ENCODE measurements around the gene GFRA3.
A peak's percentile ranks its signal among the peaks of the same experiment; 100 is the strongest.

The GFRA3 gene

GRCh38 chr5:138246334-138246733, 28.1 kb downstream of the GFRA3 start:
- no peak for DNase-seq (ENCODE audit: low read depth)

- DNase-seq (ENCODE audit: low read depth) = no peak
Measured at GRCh38 chr5:138245717-138246116, 28.7 kb downstream of the GFRA3 start.

- DNase-seq (ENCODE audit: low read depth) = no peak
Measured at GRCh38 chr5:138243794-138244193, 30.6 kb downstream of the GFRA3 start.

GRCh38 chr5:138241688-138242571, 32.5 kb downstream of the GFRA3 start:
- no peak for DNase-seq (ENCODE audit: low read depth)

- DNase-seq (ENCODE audit: low read depth) = no peak
Measured at GRCh38 chr5:138240650-138241385, 33.6 kb downstream of the GFRA3 start.

- no peak for DNase-seq (ENCODE audit: low read depth)
Measured at GRCh38 chr5:138238034-138238433, 36.4 kb downstream of the GFRA3 start.

GRCh38 chr5:138234651-138235050, 39.8 kb downstream of the GFRA3 start:
- DNase-seq (ENCODE audit: low read depth) = no peak

- DNase-seq (ENCODE audit: low read depth) = no peak
Measured at GRCh38 chr5:138233280-138233679, 41.1 kb downstream of the GFRA3 start.

GRCh38 chr5:138230981-138231589, 43.3 kb downstream of the GFRA3 start:
- DNase-seq (ENCODE audit: low read depth) = no peak

- no peak for DNase-seq (ENCODE audit: low read depth)
Measured at GRCh38 chr5:138230261-138230660, 44.2 kb downstream of the GFRA3 start.

GRCh38 chr5:138229387-138229786, 45.0 kb downstream of the GFRA3 start:
- DNase-seq (ENCODE audit: low read depth) = no peak

- no peak for DNase-seq (ENCODE audit: low read depth)
Measured at GRCh38 chr5:138226910-138227309, 47.5 kb downstream of the GFRA3 start.

GRCh38 chr5:138224712-138225111, 49.7 kb downstream of the GFRA3 start:
- DNase-seq (ENCODE audit: low read depth) = no peak

- DNase-seq (ENCODE audit: low read depth) = no peak
Measured at GRCh38 chr5:138223532-138223931, 50.9 kb downstream of the GFRA3 start.

GRCh38 chr5:138216799-138217198, 57.6 kb downstream of the GFRA3 start:
- no peak for DNase-seq (ENCODE audit: low read depth)

- DNase-seq (ENCODE audit: low read depth) = peak; percentile 83
Measured at GRCh38 chr5:138213161-138214029, 61.0 kb downstream of the GFRA3 start, which contains the start of gene CDC23. Gene CDC23 (minus strand): TSS chr5:138213323. CDS start chr5:138213312, 11 bp downstream.

- no peak for DNase-seq (ENCODE audit: low read depth)
Measured at GRCh38 chr5:138212828-138213160, 61.6 kb downstream of the GFRA3 start.

- DNase-seq (ENCODE audit: low read depth) = no peak
Measured at GRCh38 chr5:138210985-138211384, 63.4 kb downstream of the GFRA3 start.

All from HS-27A (cell line).